Hindlimb muscle (tissue), 1 donor: ENCODE data around the gene CPO. TPM values are rescaled to one million over a fixed set of nuclear protein-coding genes. Genes with fewer than 3 reads are reported as not detected.
A peak's percentile ranks its signal among the peaks of the same experiment; 100 is the strongest.

Source experiments
- DNase-seq: peaks from one replicate; pipeline ENCODE4 v3.0.0-alpha.2; 2013
- polyA plus RNA-seq: library from polyadenylated mRNA; unstranded; fragments of 120-200 nt; gene quantifications from one replicate; pipeline ENCODE4 v1.2.1, GENCODE V29; 2013; ENCODE audit not compliant: insufficient read length

Gene CPO
- polyA plus RNA-seq, 1 donor = 0.37 TPM

DNA sequence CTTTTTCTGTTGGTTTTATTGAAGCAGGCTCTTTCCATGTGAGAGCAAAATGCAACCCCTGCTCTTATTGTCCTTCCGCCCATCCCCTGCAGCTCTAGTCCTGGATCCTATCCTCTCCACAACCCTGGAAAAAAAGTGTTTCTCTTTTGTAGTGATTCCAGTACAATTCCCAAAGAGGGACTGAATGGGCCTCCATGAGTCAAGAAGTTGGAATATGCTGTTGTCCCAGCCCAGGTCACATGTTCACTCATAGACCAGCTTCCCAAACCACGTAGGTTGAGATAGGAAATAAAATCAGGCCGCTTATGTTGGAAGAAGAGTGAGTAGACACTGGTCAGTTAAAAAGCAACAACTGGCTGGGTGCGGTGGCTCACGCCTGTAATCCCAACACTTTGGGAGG lies 39.4 kb downstream of the CPO start:
- DNase-seq = no peak

DNA sequence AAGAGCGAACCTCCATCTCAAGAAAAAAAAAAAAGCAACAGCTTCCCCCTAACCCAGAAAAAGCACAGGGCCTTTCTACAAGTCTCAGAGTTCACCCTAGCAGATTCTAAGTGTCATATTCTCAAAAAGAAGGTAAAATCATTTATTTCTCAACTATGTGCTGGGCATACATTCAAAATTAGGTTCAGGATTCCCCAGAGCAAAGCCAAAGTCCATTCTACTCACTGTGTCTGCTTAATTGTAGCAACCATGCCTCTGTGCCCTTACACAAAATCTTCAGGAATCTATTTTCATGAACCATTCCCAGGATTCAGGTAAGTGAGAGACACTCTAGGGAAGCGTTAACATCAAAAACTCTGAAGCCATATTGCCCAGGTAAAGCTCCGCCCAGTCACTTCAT lies 40.0 kb downstream of the CPO start:
- DNase-seq = no peak

DNA sequence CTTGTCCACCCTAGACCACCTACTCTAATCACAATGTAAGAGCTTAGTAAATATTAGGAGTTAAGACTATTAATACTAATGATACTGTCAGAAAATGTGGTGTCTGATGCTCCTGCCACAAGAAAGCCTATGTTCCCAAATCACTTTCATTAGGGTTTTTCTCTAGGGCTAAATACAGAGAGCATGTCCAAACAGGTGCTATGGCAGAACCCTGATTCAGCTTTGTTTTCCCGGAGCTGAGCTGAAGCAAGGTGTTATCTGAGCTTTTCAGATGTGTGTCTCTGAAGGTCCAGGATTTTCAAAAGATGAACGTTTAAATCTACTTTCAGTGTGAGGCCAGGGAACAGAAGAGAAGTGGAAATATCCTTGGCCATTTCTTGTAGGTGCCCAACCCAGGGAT lies 40.6 kb downstream of the CPO start:
- DNase-seq = no peak

DNA sequence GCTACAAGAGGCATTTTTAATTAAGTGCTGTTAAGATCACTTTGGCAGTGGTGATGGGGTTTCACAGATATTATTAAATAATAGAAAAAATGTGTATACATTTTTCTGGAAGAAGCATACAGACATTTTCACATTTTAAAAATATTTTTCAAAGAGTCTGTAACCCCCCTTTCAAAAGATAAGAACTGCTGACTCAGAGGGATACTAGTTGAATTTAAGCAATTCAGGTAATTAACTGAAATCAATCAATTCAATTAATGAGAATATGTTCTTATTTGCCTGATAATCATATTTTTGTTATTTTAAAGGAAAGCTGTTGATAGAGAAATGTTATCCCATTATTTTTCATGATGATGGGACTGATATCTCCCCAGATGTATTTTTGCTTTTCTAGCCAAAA lies 41.1 kb downstream of the CPO start:
- no peak for DNase-seq

DNA sequence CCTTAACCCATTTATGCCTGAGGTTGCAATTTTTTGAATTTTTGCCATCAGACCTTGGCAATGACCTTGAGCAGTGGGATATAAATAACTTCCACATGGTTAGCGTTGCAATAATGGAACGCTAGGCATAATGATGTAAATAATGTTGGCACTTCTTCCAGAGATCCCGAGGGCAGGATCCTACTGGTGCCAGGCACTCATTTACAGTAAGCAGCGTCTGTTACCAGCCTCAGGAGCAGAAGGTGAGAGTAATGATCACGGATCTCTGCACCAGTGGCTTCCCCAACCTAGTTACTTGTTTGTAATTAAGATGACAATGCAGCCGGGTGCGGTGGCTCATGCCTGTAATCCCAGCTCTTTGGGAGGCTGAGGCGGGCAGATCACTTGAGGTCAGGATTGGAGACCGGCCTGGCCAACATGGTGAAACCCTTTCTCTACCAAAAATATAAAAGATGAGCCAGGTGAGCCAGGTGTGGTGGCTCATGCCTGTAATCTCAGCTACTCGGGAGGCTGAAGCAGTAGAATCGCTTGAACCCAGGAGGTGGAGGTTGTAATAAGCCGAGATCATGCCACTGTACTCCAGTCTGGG lies 41.9 kb downstream of the CPO start:
- no peak for DNase-seq

DNA sequence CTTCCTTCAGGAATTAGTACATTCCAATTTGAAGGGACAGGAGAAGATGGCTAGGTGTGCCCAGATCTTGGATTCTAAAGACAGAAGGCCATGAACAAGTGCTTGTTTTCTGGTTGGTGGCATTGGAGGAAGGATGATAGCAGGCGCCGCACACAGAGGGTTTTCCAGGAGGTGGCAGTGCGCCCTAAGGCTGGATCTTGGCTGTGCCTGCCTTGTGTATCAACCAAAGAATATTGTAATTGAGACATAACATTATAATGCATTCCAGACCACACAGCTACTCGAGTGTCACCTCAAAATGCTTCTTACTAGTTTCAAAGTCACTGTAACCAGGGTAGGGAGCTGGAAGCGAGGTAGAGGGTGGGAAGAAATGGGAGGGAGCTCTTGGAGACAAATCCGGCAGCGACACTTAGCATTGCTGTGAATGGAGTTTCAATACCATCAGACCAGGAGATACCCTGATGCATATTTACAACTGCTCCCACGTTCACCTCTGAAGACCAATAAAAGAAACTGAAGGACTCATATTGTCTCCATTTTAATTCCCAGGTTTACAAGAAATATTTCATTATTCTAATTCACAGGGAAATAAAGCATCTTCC lies 42.5 kb downstream of the CPO start:
- DNase-seq = peak; percentile 57

DNA sequence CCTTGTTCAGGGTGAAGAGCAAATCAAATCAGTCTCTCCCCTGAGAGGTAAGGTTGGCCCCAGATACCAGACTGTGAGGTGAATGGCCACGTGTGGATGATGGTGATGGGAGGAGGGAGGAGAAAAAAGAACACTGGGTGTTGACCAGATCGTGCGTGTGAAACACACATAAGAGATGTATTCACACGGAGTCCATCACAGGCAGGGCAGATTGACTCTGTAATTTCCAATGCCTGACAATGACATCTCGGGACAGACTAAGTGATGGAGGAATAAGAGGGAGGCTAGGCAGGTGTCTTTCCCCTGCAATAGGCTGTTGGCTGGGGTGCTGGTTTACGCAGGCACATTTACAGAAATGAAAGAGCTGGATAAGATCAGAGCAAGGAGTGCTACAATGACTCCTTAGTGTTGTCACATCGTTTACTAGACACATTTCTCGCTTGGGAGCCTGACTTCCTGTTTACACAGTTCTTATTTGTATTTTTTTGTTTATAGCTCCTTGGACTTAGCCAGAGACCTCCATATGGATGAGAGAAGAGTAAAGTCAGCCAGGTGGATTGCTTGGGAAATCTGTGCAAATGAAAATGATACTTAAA lies 43.1 kb downstream of the CPO start:
- DNase-seq = no peak

DNA sequence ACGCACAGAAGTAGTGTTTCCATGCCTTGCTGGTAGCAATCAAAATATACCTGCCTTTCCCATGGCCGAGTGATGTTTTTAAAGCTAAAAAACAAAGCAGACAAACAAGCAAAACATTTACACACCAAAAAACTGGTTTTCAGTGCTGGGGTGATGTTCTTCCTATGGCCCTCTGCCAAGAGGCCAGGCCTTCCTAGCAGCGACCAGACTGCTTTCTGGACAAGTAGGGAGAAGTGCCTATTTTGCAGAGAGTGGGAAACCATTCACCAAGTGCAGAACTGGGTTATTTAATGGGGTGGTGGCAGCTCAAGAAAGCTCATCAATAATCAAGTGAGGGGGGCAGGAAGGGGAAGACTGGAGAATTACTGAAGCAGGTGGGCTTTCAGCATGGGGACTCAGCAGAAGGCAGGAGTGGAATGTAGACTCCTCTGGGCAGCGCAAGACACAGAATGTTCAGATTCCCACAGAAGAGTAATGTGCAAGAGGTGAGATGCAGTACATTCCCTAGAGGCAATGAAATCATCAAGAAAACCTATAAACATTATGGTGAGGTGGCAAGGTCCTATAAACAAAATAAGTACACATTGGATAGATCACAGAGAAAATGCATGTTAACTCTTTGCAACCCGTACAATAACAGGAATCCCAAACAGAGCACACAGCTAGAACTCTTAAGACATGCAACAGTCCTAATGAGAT lies 44.0 kb downstream of the CPO start:
- no peak for DNase-seq

DNA sequence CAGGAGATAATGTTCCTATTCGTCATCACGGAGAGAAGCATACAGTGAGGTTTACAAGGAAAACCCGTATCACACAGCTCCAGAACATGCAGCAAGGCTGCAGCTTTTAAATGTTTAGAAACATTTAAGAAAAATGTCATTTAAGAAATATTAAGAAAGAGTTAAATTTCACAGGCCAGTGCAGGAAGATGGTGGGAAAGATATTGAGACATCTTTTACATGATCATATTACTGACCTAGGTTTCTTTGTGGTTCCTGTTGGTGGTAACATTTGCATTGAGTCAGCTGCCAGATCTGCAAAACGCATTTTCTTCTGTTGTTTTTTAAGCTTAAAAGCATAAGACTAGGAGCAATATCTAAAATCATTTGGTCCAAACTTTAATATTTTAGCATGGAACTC lies 44.9 kb downstream of the CPO start:
- DNase-seq = no peak

DNA sequence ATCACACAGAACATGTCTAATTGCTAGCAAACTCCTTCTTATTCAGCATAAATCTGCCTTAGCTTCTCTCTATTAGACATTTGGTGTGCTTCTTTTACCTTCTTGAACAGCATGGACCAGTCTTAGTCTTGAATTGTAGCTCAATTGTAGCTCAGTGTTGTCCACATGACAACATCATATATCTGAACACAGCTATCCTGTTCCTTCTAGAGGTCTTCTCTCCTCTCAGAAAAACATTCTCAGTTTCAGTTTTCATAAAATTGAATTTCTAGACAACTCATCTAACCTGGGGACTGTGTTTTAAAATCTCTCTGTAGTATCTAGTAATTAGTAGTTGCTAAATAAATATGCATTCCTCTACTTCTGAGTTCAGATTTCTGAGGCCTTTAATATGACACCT lies 47.6 kb downstream of the CPO start:
- DNase-seq = no peak

DNA sequence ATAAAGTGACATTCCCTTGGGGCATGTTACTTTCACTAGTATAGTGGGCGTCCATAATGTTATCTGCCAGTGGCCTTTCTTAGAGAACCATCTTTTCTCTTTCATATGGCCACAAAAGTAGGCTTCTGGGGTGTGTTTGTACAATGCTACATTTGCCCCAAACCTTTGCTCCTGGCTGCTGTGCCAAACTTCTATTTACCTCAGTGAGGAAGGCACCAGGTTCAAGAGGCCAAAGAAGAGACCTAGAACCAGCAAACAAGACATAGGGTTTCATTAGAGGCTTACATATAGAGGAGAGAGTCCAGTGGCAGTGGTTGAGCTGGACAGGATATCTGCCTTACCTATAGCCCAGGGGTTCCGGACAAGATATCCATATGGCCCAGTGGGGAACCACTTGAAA lies 48.5 kb downstream of the CPO start:
- no peak for DNase-seq

DNA sequence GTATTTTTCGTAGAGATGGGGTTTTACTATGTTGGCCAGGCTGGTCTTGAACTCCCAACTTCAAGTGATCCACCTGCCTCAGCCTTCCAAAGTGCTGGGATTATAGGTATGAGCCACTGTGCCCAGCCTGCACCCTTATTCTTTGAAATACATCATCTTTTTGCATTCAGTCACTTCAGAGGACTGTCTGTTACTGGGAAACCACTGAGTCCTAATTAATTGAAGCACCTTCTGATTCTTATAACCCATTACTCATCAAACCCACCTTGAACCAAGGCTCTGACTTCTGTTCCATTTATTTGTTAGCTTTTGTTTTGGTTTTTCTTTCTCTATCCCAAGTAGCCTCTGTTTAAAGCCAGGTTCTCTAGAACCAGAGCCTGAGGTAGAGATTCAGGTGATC lies 49.6 kb downstream of the CPO start:
- DNase-seq = no peak

DNA sequence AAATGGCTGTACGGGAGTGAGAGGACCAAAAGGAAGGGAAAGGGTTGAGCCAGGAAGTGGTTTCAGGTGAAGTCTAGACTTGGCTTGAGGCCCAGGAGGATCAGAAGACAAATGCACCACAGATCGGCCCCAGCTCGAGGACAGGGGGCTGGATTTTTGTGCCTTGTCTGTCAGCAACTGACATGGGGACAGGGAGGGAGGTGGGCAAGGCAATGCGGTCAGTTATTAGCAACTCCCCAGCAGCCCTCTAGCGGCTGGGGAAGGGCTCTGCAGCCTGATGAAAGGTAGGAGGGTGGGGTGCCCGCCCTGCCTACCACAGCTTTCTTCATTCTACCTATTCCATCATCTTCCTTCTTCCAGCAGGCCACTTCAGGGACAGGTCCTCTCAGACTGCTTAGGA lies 50.0 kb downstream of the CPO start:
- DNase-seq = no peak

DNA sequence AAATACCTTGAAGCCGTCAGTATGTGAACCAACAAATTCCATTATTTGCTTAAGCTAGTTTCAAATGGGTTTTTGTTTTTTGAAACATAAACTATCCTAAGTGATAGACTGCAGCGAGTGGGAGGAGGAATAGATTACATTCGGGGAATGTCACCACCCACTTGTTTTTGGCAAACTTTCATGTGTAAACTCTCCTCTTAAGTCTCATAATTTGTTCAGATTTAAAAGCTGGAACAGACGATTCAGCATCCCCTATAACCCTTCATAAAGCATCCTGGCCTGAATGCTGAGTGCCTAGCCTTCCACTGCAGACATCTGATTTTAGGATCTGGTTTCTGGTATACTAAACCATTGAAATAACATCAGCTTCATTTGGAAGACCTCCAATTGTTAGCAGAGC lies 51.0 kb downstream of the CPO start:
- DNase-seq = no peak

DNA sequence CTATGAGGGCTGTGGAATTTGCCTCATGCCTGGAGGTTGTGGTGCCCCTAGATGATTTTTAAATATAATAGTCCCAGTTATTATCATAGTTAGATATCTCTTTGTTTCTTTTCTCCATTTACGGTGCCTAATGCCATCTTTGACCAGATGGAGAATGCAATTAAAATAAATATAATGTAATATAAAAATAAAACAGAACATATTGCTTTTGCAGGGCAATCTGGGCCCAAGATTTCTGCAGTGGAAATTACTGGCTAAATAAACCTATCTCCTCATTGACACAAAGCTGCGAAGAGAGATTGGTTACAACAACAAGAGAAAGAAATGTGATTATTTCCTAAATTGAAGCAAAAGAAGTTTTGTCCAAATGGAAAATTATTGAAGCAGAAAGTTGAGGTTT lies 51.8 kb downstream of the CPO start:
- no peak for DNase-seq

DNA sequence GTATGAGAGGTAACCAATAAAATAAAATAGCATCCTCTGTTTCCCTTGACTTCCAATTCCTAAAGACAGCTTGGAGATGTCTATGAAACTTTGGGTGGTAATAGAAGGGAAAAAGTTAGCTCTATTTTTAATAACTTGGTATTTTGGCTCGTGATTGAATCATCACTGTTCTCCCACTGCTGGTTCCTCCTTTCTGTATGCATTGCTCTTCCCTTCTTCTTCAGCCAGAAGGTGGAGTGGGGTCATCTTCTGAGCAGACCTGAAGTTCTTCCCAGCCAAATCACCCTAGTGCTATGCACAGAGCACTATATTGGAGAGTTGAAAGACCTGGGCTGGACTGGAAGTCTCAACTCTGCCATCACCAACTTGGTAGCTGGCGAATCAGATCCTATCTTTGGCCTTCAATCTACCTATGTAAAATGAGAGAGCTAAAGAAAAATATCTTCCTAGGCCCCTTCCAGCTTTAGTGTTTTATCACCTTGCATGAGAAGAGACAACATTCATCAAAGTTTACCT lies 54.1 kb downstream of the CPO start:
- no peak for DNase-seq

DNA sequence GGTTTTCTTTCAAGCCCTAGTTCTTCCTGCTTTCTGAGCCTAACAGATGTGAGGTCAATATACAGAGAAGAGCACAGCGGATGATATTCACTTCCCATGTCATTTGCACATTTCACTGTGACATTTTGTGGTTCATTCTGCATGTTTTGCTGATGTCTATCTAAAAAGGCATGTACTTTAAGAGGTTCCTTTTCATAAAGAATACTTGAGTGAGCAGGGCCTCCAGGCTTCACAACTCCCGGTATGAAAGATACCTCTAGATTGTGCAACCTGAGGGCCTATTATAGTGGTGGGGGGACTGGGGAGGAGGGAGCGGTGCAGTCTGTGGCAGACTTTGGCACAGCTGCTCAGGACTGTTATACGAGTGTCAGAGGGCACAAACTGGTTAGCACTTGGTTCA lies 54.6 kb downstream of the CPO start:
- DNase-seq = no peak

DNA sequence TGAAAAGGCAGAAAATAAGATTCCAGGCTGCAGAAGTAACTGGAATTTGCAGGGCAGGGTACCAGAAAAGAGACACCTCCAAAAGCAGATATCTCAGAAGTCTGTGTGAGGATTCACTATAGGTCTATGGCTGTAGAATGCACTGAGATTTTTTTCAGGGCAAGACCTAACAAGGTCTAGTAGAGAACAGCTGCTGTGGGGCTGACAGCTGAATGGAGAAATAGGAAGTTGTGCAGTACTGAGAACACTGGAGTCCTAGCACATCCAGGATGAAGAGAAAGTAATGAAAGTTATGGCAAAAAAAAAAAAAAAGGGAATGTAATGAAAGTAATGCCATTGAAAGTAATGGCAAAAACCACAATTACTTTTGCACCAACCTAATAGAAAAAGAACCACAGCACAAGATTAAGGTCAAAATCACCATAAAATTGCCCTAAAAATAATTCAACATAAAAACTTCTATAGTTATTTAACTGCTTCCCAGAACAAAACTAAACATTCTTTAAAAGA lies 57.3 kb downstream of the CPO start:
- no peak for DNase-seq

DNA sequence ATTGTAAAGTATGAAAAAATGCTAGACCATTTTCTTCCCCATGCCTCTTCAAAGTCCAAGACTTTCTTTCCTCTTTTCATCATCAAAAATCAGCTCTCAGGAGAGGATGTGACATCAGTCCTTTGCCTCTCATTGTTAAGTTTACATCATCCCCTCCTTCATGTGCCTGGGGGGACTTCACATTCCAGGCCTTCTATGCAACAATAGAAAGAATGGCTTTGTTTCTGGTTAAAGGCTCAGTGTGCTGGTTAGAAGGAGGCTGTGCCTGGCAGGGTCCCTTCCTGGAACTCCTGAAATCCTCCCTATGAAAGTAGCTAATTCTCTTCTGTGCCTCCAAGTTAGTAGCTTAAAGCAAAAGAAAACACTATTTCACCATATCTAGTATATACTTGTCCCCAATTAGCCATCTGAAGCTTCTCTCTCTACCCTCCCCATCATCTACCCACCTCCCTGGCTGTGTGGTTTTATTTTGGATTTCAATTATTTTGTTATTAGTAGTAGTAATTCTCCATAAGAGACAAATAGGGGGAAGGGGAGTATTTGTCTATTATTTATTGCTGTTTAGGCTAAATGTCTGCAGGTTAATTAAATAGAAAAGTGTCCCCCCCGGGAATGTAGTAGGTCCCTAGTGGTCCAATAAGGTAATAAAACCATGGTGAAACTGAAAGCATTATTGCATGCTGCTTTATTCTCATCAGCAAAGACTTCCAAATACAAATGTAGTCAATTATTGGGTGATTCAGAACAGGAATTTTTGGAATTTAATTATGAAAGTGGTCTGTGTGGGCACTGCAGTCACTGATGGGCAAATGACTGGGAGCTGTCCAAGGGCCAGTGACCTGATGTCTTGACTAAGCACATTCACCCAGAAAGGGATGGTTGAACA lies 69.0 kb downstream of the CPO start:
- no peak for DNase-seq

DNA sequence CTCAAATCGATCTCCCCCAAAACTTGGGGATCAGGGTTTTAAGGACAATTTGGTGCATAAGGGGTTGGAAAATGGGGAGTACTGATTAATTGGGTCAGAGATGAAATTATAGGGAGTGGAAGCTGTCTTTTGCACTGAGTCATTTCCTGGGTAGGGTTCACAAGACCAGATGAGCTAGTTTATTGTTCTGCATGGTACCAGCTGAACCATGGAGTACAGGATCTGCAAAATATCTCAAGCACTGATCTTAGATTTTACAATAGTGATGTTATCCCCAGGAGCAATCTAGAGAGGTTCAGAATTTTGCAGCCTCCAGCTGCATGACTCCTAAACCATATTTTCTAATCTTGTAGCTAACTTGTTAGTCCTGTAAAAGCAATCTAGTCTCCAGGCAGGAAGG lies 73.1 kb downstream of the CPO start:
- DNase-seq = no peak

DNA sequence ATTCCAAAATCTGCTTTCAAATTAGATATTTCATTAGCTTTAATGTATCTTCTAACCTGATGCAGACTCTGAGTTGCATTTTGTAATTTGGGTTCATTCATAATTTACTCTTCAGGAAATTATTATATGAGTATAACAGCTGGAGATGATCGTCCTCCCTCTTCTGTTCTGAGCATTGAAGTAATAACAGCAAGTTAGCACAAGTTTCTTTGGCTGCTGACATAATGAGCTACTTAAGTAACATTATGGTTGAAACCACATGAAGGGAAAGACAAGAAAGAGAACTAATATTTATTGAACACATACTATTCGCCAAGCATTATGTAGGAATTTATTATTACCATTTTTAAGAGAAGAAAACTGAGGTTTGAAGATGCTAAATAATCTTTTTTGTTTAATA lies 75.1 kb downstream of the CPO start:
- DNase-seq = no peak

DNA sequence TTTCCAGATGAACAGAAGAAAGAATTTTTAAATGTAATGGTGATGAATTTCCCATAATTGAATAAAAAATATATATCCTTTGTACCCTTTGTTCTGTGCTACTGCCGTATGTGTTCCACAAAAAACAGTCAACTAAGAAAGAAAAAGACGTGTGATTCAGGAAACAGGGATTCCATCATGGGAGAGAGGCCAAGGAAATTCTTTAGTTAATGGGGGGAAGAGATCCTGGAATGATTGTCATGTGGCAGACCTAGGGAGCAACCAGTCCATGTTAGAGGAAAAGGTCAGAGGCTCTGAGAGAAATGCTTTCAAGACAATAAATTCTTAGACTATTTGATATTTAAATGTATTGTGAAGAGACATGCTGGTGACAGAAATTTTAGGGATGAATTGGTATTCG lies 76.6 kb downstream of the CPO start:
- DNase-seq = no peak
